Stimulated activated CD8-positive, alpha-beta memory T cell treated with anti-CD3 and anti-CD28 coated beads, Interleukin-15, amount 100 ng/mL, for 1 hour (primary cell): Measurements from ENCODE around the gene TMEM82.

Experiments
- DNase-seq: peaks from one replicate; pipeline ENCODE4 v3.0.0-alpha.2; 2020; ENCODE audit warnings: low read depth

The TMEM82 gene

DNA sequence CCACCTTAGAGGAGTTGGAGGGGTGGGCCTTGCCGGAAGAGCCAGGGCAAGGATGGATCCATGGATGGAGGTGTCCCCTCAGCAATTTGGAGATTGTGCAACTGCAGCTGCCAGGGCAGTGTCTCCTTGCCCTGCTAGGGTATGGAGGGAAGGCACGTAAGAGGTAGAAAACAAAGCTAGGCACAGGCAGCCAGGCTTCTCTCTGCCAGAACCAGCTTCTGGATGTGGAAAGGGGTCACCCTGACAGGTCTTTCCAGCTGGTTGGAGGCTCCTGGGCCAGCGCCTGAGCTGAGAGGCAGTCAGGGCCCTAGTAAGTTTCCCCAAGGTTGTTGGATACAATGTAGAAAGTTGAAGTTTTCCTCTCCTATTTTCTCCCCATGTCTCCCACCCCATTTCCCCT, 21.4 kb upstream of the TMEM82 start:
- DNase-seq, result no peak

DNA sequence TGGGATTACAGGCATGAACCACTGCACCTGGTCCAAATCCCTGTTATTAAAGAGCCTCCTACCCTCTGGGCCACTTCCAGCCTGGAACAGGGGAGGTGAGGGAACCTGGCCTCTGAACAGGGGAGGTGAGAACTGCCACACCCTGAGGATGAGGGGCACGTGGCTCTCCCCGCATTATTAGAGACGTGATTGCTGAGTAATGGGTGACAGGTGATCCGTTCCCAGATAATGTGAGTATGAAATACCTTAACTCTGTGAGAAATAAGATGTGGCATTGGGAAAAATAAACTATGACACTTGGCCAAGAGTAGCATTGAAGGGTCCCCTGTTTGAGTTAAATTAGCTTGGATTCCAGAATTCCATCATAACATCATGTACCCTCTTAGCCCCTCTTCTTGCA, 19.9 kb upstream of the TMEM82 start:
- no peak for DNase-seq

DNA sequence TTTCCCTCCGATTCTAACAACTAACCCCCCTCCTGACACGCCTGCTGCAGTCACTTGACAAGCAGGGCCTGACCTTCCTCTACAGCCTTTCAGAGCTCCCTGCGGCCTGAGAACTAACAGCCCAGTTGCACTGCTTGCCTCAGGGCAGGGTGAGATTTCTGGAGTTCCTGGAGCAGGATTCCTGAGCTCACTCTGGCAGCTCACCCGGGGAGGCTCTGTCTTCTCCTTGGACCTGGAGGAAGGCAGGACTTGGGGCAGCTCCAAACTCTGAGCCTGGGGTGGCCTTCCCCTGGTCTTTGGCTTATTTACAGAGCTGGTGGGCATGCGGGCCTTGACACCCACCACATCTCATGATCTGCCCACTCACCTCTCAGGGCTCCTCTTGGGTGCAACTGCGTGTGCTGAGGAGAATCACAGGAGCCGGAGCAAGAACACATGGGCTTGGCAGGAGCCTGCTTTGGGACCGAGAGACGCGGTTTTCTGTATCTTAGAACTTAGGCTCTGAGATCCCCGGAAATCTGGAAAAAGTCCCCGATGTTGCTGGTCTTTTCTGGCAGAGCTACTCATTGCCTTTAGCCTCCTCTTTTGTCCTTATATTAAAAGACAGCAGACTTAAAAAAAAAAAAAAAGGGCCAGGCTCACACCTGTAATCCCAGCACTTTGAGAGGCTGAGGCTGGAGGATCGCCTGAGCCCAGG, 19.3 kb upstream of the TMEM82 start:
- DNase-seq, result no peak

- no peak for DNase-seq
These were observed 18.6 kb upstream of the TMEM82 start for GRCh38 chr1:15723631-15724246.

- DNase-seq, result no peak
These were observed 17.1 kb upstream of the TMEM82 start for GRCh38 chr1:15724949-15725880.

DNA sequence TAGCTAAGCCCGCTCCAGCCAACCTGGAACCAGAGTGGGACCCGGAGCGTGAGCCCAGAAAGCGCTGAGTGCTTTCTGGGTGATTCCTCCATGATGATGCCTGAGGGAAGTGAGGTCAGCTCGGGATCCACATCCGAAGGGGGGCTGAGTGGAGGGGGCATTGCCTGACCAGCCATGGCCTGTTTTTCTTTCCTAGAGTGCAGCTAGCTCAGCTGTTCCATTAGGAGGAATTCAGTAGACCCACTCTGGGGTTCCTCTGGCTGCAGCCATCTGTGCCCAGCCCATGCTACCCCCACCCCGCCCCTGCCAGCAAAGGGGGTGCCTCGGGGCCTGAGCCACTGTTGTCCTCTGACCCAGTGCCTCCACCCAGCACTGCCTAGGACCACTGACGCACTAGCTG, 15.8 kb upstream of the TMEM82 start:
- DNase-seq, result no peak

DNA sequence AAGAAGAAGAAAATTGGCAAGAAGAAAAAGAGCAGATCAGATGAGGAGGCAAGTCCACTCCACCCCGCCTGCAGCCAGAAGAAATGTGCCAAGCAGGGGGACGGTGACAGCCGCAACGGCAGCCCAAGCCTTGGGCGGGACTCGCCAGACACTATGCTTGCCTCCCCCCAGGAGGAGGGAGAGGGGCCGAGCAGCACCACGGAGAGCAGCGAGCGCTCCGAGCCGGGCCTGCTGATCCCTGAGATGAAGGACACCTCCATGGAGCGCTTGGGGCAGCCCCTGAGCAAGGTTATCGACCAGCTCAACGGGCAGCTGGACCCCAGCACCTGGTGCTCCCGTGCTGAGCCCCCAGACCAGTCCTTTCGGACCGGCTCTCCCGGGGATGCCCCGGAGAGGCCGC, 15.3 kb upstream of the TMEM82 start:
- DNase-seq, result no peak

DNA sequence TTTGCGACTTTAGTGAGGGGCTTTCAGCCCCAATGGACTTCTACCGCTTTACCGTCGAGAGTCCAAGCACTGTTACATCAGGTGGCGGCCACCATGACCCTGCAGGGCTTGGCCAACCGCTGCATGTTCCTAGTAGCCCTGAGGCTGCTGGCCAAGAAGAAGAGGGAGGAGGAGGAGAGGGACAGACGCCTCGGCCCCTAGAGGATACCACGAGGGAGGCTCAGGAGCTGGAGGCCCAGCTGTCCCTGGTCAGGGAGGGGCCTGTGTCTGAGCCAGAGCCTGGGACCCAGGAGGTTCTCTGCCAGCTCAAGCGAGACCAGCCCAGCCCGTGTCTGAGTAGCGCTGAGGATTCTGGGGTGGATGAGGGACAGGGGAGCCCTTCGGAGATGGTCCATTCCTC, 14.9 kb upstream of the TMEM82 start:
- DNase-seq, result no peak

DNA sequence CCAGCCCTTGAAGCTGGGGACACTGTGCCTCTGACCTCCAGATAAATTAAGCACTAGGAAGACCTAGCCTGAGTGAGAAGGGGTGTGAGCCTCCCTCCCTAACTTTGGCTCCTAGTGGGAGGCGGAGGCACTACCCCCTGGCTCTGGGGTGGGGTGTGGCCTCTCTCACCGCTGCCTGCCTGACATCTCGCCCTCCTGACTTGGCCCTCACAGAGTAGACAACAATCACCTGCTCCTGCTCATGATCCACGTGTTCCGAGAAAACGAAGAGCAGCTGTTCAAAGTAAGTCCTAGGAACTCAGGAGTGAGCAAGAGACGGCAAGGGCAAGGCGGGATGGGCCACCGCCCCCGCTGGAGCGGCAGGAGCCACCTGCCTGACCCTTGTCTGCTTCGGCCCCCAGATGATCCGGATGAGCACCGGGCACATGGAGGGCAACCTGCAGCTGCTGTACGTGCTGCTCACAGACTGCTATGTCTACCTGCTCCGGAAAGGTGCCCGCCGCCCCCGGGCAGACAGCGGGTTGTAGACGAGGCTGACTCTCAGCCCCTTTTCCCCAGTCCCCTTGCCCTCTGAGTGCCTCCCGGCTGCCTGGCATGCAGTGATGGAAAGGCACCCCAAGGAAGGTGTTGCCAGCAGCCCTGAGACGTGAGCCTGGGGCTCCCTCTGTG, 14.3 kb upstream of the TMEM82 start:
- no peak for DNase-seq

- no peak for DNase-seq
These were observed 13.2 kb upstream of the TMEM82 start for GRCh38 chr1:15728937-15729657.

- no peak for DNase-seq
These were observed 11.9 kb upstream of the TMEM82 start for GRCh38 chr1:15730423-15730822.

DNA sequence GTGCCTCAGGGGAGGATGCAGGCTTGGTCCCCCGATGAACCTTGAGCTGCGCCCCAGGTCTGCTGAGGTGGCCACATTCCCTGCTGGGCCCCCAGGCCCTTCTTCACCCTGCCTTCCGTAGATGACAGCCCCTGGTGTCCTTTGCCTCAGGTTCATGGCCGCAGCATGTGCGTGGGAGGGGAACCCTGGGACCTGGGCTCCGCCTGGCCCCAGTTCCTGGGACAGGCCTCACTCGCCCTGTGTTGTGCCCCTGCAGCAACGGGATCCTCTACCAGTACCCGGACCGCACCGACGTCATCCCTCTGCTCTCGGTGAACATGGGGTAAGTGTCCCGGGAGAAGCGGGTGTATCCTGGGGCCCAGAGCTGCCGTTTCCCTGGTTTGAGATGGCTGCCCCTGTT, 11.4 kb upstream of the TMEM82 start:
- DNase-seq, result no peak

- no peak for DNase-seq
These were observed 10.3 kb upstream of the TMEM82 start for GRCh38 chr1:15731735-15732685.

GRCh38 chr1:15732686-15733081, 9.6 kb upstream of the TMEM82 start:
- DNase-seq, result no peak

DNA sequence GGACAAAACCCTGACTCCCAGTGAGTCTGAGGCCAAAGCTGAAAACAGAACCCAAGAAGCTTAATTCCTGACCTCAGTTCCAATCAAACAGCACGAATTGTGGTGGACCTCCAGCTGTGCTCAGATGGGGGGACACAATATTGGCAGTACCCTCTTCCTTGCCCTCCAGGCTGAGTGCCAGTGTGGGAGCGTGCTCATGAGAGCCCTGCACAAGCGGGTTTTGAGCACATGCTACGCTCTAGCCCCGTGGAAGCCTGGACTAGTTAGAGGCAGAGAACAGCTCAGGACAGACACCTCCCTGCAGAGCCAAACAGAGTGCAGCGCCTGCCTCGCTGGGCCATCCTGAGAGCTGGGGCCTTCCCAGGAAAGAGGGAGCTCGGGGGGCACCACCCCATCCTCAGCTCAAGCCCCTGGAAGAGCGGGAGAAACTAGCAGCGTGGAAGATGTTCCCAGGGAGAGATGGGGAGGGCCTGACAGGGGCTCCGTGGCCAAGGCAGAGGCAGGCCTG, 9.0 kb upstream of the TMEM82 start:
- DNase-seq, result no peak

GRCh38 chr1:15733726-15734226, 8.5 kb upstream of the TMEM82 start:
- DNase-seq, result no peak

DNA sequence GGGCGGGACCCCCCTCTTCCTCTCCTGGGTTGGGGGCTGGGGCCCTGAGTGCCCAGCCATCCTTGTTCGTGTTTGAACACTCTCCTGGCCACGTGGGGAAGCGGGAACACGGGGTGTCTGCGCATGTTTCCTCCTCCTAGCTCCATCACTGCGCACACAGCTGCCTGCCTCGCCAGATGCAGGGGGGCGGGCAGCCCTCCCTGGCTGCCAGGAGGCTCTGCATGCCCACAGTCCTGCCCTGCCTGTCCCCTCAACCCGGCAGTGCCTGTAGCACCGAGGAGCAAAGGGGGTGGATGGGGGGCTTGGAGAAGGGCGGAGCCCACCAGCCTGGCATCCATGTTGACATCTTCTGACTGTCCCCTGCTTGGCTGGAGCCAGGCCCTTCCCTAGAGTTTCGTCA, 8.0 kb upstream of the TMEM82 start:
- no peak for DNase-seq

DNA sequence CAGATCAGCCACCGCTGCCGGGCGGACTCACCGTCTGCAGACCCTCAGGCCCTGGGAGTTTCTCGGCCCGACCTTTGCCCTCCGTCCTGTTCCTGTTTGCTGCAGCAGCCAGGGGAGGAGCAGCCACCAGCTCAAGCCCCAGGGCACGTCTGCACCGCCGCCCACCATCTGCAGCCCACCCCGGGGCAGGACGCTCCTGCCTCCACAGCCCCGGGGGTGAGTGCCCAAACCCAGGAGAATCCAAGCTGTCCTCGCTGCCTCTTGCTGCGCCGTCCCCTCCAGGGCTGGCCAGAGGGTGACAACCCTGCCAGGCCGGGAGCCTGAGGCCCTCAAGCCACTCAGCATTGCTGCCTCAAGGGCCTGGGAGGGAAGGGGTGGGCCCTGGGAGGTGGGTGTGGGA, 7.4 kb upstream of the TMEM82 start:
- no peak for DNase-seq

DNA sequence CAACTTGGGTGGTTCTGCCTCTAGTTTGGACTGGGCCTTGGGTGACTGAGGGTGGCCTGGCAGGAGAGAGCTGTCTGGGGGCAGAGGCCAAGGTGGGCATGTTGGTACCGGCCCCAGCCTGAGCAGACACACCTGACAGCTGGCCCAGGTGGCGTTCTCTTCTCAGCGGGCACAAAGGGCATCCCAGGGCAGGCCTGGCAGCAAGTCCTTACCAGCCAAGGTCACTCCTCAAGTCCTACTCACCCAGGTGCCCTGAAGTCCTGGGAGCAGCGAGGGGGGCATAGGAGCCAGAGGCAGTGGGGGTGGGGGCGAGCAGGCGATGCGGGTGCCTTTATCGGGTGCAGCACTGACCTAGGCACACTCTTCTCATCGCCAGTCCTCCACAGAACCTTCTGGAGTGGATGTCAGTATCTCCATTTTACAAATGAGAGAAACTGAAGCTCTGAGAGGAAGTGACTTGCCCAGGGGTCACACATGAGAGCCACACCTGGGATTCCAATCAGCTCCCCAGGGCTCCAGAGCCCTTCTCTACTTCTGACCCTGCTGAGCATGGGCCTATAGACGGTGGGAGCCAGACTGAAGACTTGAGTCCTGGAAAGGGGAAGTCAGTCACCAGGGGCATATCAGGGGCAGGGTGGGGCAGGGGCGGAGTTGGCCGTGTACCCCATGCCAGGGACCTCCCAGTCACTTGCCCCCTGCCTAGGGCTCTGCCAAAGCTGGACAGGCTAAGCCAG, 6.8 kb upstream of the TMEM82 start:
- DNase-seq, result no peak
